HFFc6 (cell line): ENCODE data around the gene GSAP. TPM values are rescaled to one million over a fixed set of nuclear protein-coding genes. Genes with fewer than 3 reads are reported as not detected.
"Not testable (repeated sequence)": the region's sequence is repeated elsewhere in the genome, so short reads cannot be mapped to it uniquely, and the experiment has no call there.

ENCODE experiments used
- DNase-seq: peaks from one replicate; pipeline ENCODE4 v3.0.0-alpha.2; 2018
- H3K27ac Mint-ChIP-seq: 2 replicates; pipeline ENCODE4 v1.8.0; 2020; ENCODE audit warnings: mild to moderate bottlenecking, mixed read lengths
- H3K27me3 Mint-ChIP-seq: 2 replicates; pipeline ENCODE4 v1.8.0; 2021; ENCODE audit warnings: mild to moderate bottlenecking, moderate library complexity, mixed read lengths; ENCODE audit not compliant: insufficient read depth
- H3K36me3 Mint-ChIP-seq: 2 replicates; pipeline ENCODE4 v1.8.0; 2021; ENCODE audit warnings: low read depth, mixed read lengths
- H3K4me1 Mint-ChIP-seq: 2 replicates; pipeline ENCODE4 v1.8.0; 2020; ENCODE audit warnings: low read depth, mixed read lengths
- H3K4me3 Mint-ChIP-seq: 2 replicates; pipeline ENCODE4 v1.8.0; 2020; ENCODE audit warnings: mild to moderate bottlenecking, moderate library complexity, mixed read lengths
- H3K9me3 Mint-ChIP-seq: 2 replicates; pipeline ENCODE4 v1.8.0; 2020; ENCODE audit warnings: mild to moderate bottlenecking, mixed read lengths
- total RNA-seq, 6 experiments: library from RNA; stranded (reverse); fragmentation: NEBNext Ultra II Directional; extraction: Animal tissue kit (Norgen Biotek cat#: 25700); gene quantifications; 2 replicates in 1 of 6; 3 replicates in 5 of 6; pipeline ENCODE4 v1.2.3, GENCODE V29; 2021
- TF ChIP-seq, protein P1 (sequence below): fragments of 200-600 bp; sonication (generic); IDR thresholded peaks from 2 replicates; pipeline ENCODE4 v1.5.0; 2021; ENCODE audit warnings: antibody characterized with exemption, mild to moderate bottlenecking

GSAP gene
- total RNA-seq, 6 experiments from 2014 or later, result 1.4 to 2.8 (median 2.2) TPM

GRCh38 chr7:77339726-77340125, 76.4 kb downstream of the GSAP start:
- TF ChIP-seq, protein P1, sequence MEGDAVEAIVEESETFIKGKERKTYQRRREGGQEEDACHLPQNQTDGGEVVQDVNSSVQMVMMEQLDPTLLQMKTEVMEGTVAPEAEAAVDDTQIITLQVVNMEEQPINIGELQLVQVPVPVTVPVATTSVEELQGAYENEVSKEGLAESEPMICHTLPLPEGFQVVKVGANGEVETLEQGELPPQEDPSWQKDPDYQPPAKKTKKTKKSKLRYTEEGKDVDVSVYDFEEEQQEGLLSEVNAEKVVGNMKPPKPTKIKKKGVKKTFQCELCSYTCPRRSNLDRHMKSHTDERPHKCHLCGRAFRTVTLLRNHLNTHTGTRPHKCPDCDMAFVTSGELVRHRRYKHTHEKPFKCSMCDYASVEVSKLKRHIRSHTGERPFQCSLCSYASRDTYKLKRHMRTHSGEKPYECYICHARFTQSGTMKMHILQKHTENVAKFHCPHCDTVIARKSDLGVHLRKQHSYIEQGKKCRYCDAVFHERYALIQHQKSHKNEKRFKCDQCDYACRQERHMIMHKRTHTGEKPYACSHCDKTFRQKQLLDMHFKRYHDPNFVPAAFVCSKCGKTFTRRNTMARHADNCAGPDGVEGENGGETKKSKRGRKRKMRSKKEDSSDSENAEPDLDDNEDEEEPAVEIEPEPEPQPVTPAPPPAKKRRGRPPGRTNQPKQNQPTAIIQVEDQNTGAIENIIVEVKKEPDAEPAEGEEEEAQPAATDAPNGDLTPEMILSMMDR, result no peak
- no peak overlapping the region for H3K4me3 Mint-ChIP-seq
- H3K27ac Mint-ChIP-seq, result no peak overlapping the region

GRCh38 chr7:77338883-77339629, 77.1 kb downstream of the GSAP start:
- H3K36me3 Mint-ChIP-seq, result no peaks in the 10 kb centered on the region
- H3K4me3 Mint-ChIP-seq, result no peak overlapping the region
- TF ChIP-seq, protein P1, result no peak
- H3K27ac Mint-ChIP-seq, result no peak overlapping the region
- H3K27me3 Mint-ChIP-seq, result peaks cover 8% of the 10 kb centered on the region; the same call in 1 of the 2 replicates
- H3K4me1 Mint-ChIP-seq, result peaks cover 6% of the 10 kb centered on the region
- no peak for DNase-seq
- no peaks in the 10 kb centered on the region for H3K9me3 Mint-ChIP-seq

More at GRCh38 chr7:77339726-77340125, 76.4 kb downstream of the GSAP start:
- H3K4me1 Mint-ChIP-seq, result peaks cover 6% of the 10 kb centered on the region
- no peaks in the 10 kb centered on the region for H3K9me3 Mint-ChIP-seq
- H3K27me3 Mint-ChIP-seq, result peaks cover 8% of the 10 kb centered on the region; the same call in 1 of the 2 replicates
- H3K36me3 Mint-ChIP-seq, result no peaks in the 10 kb centered on the region
- no peak for DNase-seq

DNA sequence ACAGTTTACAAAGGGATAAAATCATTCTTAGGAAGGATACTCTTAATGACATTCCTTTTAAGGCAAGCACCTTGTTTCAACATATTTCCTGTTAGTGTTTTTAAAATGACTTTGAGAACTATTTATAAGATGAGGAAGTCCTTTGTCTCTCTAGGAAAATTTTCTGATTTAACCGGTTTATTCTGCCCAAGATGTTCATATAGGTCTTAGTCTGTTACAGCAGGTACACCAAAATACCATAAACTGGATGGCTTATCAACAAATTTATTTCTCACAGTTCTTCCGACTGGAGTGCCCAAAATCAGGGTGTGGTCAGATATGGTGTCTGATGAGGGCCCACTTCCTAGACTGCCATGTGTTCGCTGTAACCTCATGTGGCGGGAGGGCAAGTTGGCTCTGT, 77.9 kb downstream of the GSAP start:
- Mint-ChIP-seq H3K4me3 (no peak overlapping the region), H3K9me3 (no peaks in the 10 kb centered on the region), H3K4me1 (peaks cover 6% of the 10 kb centered on the region), H3K27ac (no peak overlapping the region), H3K36me3 (no peaks in the 10 kb centered on the region), H3K27me3 (peaks cover 8% of the 10 kb centered on the region; the same call in 1 of the 2 replicates)
- DNase-seq, result no peak
- TF ChIP-seq, protein P1, result no peak

- no peak for DNase-seq
- no peak overlapping the region for H3K27ac Mint-ChIP-seq
- H3K4me3 Mint-ChIP-seq, result no peak overlapping the region
- no peaks in the 10 kb centered on the region for H3K9me3 Mint-ChIP-seq
- H3K4me1 Mint-ChIP-seq, result peaks cover 6% of the 10 kb centered on the region
- H3K27me3 Mint-ChIP-seq, result peaks cover 10% of the 10 kb centered on the region; the same call in 1 of the 2 replicates
- H3K36me3 Mint-ChIP-seq, result no peaks in the 10 kb centered on the region
- TF ChIP-seq, protein P1, result no peak
Measured at GRCh38 chr7:77337456-77337990, 78.6 kb downstream of the GSAP start.

GRCh38 chr7:77335581-77335980, 80.6 kb downstream of the GSAP start:
- DNase-seq, result no peak
- H3K4me1 Mint-ChIP-seq, result peaks cover 19% of the 10 kb centered on the region
- H3K27ac Mint-ChIP-seq, result no peak overlapping the region
- peaks cover 7% of the 10 kb centered on the region; the same call in 1 of the 2 replicates for H3K27me3 Mint-ChIP-seq
- H3K4me3 Mint-ChIP-seq, result no peak overlapping the region
- H3K9me3 Mint-ChIP-seq, result no peaks in the 10 kb centered on the region
- TF ChIP-seq, protein P1, result no peak
- H3K36me3 Mint-ChIP-seq, result no peaks in the 10 kb centered on the region

- not testable (repeated sequence) for DNase-seq, H3K4me3 Mint-ChIP-seq, H3K27ac Mint-ChIP-seq, H3K9me3 Mint-ChIP-seq, H3K27me3 Mint-ChIP-seq, H3K36me3 Mint-ChIP-seq
- peaks cover 30% of the 10 kb centered on the region for H3K4me1 Mint-ChIP-seq
Measured at GRCh38 chr7:77334039-77334438, 82.1 kb downstream of the GSAP start.
